Measurements from ENCODE around the gene TWIST2. TPM values are rescaled to one million over a fixed set of nuclear protein-coding genes. Genes with fewer than 3 reads are reported as not detected.

The TWIST2 gene
- total RNA-seq, 2 donors from 2014 or later = 7.5 to 40.5 TPM

DNA sequence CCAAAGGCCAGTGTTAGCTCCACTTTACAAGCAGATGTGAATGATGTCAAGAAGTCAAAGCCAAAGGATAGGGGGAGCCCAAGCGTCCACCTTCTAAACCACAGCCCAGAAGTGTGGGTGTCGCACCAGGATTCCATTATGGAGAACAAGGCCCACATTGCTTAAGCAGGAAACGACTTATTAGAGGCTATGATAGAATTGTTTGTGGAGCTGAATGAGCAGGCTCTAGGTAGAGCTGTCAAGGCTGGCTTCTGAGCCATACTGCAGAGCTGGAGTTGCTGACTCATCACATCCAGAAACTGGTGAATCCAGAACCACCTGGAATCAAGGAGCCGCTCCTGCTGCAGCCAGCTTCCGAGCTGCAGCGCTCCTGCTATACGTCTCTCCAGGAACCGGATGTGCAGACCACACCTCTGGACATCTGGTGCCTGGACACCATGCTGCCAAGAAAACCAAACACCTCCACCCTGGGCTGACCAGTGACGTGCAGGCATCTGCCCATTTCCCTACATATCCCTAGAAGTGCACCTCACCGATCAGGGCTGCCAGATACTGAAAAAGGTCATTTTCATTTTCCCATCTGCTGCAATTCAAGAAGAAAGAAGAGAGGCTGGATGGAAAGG, 6.2 kb upstream of the TWIST2 start:
- peaks cover 4% of the 10 kb centered on the region for H3K4me1 ChIP-seq
- no peak overlapping the region for H3K4me3 ChIP-seq
- H3K36me3 ChIP-seq (replicated peaks in 1 of 2; ENCODE audit: insufficient read depth in 1 of 2, low read depth in 2 of 2) = no peaks in the 10 kb centered on the region
- DNase-seq (no peak), ATAC-seq (no peak)
- H3K27me3 ChIP-seq = peaks cover 0 to 6% of the 10 kb centered on the region in 2 donors
- H3K27ac ChIP-seq = no peak overlapping the region
- 51 to 61% methylated on average over 10 of the region's 10 CpGs for WGBS, 2 donors
- TF ChIP-seq, protein P1, sequence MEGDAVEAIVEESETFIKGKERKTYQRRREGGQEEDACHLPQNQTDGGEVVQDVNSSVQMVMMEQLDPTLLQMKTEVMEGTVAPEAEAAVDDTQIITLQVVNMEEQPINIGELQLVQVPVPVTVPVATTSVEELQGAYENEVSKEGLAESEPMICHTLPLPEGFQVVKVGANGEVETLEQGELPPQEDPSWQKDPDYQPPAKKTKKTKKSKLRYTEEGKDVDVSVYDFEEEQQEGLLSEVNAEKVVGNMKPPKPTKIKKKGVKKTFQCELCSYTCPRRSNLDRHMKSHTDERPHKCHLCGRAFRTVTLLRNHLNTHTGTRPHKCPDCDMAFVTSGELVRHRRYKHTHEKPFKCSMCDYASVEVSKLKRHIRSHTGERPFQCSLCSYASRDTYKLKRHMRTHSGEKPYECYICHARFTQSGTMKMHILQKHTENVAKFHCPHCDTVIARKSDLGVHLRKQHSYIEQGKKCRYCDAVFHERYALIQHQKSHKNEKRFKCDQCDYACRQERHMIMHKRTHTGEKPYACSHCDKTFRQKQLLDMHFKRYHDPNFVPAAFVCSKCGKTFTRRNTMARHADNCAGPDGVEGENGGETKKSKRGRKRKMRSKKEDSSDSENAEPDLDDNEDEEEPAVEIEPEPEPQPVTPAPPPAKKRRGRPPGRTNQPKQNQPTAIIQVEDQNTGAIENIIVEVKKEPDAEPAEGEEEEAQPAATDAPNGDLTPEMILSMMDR (IDR thresholded peaks at IDR 0.05) = no peak
- H3K9me3 ChIP-seq = peaks cover 0 to 6% (median 0%) of the 10 kb centered on the region in 3 donors
- intact Hi-C loops (cut with DNase I) = no loop called here

DNA sequence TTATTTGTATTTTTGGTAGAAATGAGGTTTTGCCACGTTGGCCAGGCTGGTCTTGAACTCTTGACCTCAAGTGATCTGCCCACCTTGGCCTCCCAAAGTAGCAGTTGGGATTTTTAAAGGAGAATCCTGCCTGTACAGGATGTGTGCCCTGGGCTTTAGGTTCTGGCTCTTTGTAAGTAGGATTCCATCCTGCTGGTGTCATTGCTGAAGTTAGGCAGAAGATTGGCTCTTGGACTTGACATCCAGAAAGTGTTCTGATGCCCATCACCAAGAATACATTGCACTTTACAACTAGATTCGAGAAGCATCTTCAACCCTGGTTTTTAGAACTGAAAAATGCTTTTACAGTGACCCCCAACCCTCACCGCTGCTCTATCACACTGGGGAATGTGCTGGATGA, 4.4 kb upstream of the TWIST2 start:
- Histone ChIP-seq H3K27me3 (peaks cover 0 to 23% of the 10 kb centered on the region in 2 donors), H3K36me3 (replicated peaks in 1 of 2; ENCODE audit: insufficient read depth in 1 of 2, low read depth in 2 of 2) (no peaks in the 10 kb centered on the region), H3K4me3 (no peak overlapping the region), H3K9me3 (peaks cover 0 to 6% (median 0%) of the 10 kb centered on the region in 3 donors), H3K4me1 (peaks cover 21% of the 10 kb centered on the region), H3K27ac (no peak overlapping the region)
- WGBS, 2 donors = 38 to 46% methylated on average over 3 of the region's 3 CpGs
- TF ChIP-seq POLR2A (IDR thresholded peaks at IDR 0.05) = no peak
- TF ChIP-seq, protein P1 (IDR thresholded peaks at IDR 0.05) = no peak
- intact Hi-C loops (cut with DNase I) = no loop called here
- ATAC-seq (no peak), DNase-seq (no peak)

DNA sequence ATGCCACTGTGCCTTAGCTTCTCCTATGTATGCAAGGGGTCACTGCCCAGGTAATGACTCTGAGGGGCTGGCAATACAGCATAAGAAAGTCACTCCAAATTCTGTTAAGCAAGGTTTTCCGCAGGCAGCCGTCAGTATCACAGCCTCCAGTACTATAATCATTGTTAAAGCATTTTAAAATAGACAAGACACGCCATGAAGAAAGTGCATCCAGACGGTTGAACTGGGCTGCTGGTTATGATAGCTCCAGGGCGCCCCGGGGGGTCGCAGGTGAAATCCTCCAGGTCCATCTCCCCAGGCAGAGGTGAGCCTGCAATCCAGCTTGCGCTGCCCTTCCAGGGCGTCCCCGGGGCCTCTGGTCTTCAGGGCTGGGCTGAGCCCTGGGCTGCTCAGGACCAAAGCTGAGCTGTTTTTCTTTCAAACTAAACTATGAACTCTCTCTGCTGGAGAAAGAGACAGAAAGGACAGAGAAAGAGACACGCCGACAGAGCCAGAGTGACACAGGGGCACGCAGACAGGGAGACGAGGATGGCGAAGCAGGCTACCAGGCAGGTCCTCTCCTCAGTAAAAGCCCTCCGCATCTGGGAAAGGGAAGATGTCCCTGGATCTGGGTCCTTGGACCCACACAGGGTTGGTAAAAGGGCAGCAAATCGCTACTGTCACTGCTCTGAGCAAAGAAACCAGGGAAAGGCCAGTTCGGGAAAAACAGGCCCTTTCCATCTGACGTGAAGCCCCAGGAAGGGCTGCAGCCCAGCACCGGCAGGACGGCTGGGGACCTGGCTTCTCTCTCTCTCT, 2.1 kb upstream of the TWIST2 start:
- peaks cover 0 to 35% of the 10 kb centered on the region in 2 donors for H3K27me3 ChIP-seq

DNA sequence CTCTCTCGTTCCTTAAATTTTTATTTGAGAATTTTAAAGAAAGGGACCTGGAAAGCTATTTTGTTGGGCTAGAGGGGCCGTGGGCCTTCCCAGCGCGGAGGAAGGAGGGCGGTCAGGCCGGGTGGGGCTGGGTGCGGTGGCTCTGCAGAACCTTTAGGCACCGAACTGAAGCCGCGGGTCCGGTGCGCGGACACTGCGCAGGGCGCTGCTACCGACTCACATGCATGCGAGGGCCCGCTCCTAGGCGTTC, 1.6 kb upstream of the TWIST2 start:
- Histone ChIP-seq H3K36me3 (replicated peaks in 1 of 2; ENCODE audit: insufficient read depth in 1 of 2, low read depth in 2 of 2) (no peaks in the 10 kb centered on the region), H3K4me3 (no peak overlapping the region), H3K9me3 (no peaks in the 10 kb centered on the region), H3K27ac (no peak overlapping the region), H3K4me1 (peaks cover 27% of the 10 kb centered on the region), H3K27me3 (peaks cover 0 to 35% of the 10 kb centered on the region in 2 donors)
- 6 to 11% methylated on average over 10 to 19 of the region's 19 CpGs for WGBS, 2 donors
- intact Hi-C loops (cut with DNase I) = no loop called here
- no peak for DNase-seq
- no peak for TF ChIP-seq POLR2A (IDR thresholded peaks at IDR 0.05)
- TF ChIP-seq, protein P1 (IDR thresholded peaks at IDR 0.05) = no peak
- ATAC-seq = no peak

More for the DNA sequence above, 2.1 kb upstream of the TWIST2 start:
- Histone ChIP-seq H3K4me1 (peaks cover 27% of the 10 kb centered on the region), H3K4me3 (no peak overlapping the region), H3K36me3 (replicated peaks in 1 of 2; ENCODE audit: insufficient read depth in 1 of 2, low read depth in 2 of 2) (no peaks in the 10 kb centered on the region), H3K27ac (no peak overlapping the region), H3K9me3 (no peaks in the 10 kb centered on the region)
- 32 to 42% methylated on average over 21 of the region's 21 CpGs for WGBS, 2 donors
- DNase-seq = no peak
- intact Hi-C loops (cut with DNase I) = no loop called here
- ATAC-seq = no peak
- no peak for TF ChIP-seq POLR2A (IDR thresholded peaks at IDR 0.05)
- TF ChIP-seq, protein P1 (IDR thresholded peaks at IDR 0.05) = no peak
